Retinal pigment epithelial cell (primary cell): Measurements from ENCODE around the gene ZBTB38.

Experiments used
- DNase-seq: peaks from one replicate; pipeline ENCODE4 v3.0.0-alpha.2; 2010; ENCODE audit warnings: low read depth
- H3K4me3 ChIP-seq: 2 replicates; pipeline ENCODE4 v1.5.1; 2011; ENCODE audit warnings: mild to moderate bottlenecking, low read length, control low read depth, moderate library complexity
- CTCF ChIP-seq: conservative IDR thresholded peaks from 2 replicates; pipeline ENCODE4 v1.5.1; 2011; ENCODE audit warnings: low read depth, low read length, control low read depth, inconsistent platforms

The ZBTB38 gene

GRCh38 chr3:141348837-141349236 lies 19.5 kb upstream of the ZBTB38 start:
- no peak for TF ChIP-seq CTCF
- DNase-seq = no peak

GRCh38 chr3:141349711-141350110 lies 18.6 kb upstream of the ZBTB38 start:
- no peak overlapping the region for H3K4me3 ChIP-seq
- TF ChIP-seq CTCF = no peak
- DNase-seq = no peak

More at GRCh38 chr3:141348837-141349236, 19.5 kb upstream of the ZBTB38 start:
- H3K4me3 ChIP-seq = no peak overlapping the region

DNA sequence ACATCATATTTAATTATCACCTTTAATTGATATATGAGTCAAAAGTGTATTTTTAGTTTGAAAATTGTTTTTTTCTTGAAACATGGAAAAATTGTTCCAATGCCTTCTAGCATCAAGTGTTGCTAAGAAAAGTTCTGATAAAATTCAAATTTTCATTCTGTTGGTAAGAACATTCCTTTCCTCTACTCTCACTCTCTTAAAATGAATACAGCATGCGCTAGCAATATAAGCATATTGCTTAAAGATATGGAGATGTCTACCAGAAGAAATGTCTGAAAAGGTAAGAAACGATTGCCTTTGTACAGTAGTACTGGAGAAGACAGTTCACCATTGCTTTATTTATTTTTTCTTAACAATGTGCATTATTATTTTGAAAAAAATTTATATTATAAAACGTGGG lies 17.6 kb upstream of the ZBTB38 start:
- TF ChIP-seq CTCF = no peak
- H3K4me3 ChIP-seq = no peak overlapping the region
- DNase-seq = no peak

- H3K4me3 ChIP-seq = no peak overlapping the region
- no peak for DNase-seq
- no peak for TF ChIP-seq CTCF
These were observed 15.9 kb upstream of the ZBTB38 start for GRCh38 chr3:141352262-141352984.

DNA sequence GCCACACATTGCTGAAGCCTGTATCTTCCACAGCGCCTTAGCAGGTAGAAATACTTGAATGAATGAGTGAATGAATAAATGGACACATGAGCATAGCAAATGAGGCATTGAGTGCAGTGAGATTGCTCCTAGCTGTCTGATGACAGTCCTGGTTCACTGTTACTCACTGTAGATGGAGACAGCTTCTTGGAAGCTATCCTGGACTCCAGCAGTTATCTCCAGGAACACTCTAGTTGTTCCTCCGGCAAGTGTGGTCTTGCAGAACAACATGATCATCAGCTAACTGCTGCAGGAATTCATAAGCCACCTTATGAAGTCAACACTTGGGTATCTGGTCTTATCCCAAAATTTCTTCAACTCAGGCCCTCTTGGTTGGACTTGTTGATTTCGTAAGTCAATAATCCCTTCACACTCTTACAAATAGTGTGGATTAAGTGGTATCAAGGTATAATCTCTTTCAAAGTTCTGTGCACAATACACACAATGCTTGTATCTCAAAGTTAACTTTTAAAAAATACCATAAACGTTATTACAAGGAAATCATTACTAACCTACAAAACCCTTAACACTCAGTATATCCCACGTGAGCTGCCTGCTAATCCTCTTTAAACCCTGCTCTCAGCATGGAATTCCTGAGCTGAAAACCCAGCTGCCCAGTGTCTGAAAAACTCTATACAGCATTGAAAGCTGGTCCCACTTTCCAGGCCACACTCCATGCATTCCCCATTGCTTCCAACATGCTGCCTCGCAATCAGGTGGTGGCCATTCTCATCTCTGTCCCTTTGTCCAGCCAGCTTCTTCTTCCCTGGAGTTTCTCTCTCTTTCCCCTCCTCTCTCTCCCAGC lies 14.4 kb upstream of the ZBTB38 start:
- DNase-seq = peak; percentile 78
- H3K4me3 ChIP-seq = no peak overlapping the region
- no peak for TF ChIP-seq CTCF

- no peak overlapping the region for H3K4me3 ChIP-seq
- no peak for DNase-seq
- TF ChIP-seq CTCF = no peak
These were observed 13.8 kb upstream of the ZBTB38 start for GRCh38 chr3:141354517-141354916.
